ENCODE measurements around the gene MATK.

MATK gene

DNA sequence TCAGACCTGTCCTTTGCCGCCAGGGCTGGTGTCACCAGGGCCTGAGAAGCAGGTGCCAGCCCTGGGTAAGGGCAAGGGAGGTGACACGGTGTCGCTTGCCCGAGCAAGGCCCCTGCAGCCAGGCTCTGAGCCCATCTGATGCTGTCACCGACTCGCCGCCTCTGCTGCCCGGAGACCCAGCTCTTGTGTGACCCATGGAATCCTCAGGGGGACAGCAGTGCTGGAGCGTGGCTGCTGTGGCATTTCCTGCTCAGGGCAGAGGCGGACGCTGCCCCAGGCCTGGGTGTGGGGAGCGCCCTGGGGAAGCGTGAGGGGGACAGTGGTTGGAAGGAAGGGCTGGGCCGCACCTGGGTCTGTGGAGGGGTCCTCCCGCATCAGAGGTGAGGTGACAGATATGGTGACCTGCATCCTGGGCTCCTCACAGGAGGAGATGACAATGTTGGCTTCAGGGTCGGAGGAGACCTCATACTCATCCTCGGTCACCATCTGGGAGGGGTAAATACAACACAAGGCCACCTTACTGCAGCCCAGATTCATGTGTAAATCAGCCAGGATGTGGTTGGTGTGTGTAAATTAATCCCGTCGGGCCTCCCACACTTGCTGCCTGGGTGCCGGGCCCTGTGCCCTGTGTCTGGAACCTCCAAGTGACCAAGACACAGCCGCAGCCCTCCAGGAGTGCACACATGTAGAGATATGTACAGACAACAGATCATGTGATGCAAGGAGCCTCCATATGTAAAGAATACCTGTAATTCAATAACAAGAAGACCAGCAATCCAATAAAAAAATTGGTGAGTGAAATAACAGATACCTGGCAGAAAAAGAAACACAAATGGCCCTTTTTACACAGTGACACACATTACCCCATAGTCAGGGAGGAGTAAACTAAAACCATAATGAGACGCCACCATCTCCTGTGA is 27.6 kb upstream of the MATK start:
- no peak for DNase-seq

DNA sequence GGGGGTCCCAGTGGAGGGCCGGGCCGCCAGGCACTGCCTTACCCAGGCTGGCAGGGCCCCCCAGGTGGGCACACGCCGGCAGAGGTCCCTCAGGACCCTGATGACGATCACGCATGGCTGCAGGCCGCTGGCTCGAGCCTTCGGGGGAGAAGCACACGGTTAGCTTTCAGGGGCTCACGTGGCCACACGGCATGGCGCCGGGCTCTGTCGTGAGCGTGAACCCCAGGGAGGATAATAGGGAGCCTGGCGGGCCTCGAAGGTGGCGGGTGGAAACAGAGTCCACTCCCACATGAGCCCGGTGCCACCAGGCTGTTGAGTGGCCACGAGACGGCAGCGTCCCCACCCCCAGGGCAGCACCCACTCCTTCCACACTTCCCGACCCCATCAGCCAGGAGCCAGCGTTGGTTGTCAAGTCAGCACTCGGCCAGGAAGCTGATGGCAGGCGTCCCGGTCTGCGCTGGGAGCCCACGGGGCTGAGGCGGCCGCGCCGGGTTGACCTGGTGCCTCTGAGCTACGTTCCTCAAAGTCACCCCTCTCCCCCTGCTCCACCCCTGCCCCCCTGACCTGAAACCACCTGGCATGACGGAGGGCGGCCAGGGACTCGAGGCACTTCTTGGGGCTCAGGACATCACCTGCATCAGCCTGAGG is 24.7 kb upstream of the MATK start:
- no peak for DNase-seq

DNA sequence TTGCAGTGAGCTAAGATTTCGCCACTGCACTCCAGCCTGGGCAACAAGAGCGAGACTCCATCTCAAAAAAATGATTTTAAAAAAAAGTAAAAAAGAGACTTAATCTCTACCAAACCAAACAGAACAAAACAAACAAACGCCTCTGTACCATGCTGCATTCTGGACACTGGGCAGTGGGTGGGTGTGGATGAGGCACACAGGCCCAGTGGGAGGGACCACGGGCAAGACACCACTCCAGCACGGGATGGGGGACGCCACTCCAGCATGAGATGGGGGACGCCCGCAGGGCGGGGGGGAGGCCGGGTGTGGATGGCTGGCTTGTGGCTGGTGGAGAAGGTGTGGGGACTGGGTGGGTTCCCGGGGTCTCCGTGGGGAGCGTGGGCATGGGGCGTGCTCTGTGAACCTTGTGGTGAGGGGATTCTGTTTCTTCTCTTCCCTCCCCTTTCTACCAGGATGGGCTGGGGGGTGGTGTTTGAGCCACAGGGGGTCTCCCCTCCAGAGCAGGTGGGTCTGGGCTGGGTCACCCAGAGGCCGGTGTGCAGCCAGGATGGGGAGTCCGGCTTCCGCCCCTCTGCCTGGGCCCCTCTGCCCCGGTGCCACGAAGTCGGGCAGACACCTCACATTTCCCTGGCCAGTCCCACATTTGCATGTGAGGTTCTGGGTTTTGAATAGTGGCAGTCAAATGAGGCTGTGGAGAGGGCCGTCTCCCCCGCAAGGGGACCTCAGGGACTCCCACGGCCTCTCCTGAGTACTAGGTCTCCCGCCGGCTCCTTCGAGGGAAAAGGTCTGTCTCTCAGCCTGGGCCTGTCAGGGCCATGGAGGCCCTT is 23.9 kb upstream of the MATK start:
- no peak for DNase-seq

DNA sequence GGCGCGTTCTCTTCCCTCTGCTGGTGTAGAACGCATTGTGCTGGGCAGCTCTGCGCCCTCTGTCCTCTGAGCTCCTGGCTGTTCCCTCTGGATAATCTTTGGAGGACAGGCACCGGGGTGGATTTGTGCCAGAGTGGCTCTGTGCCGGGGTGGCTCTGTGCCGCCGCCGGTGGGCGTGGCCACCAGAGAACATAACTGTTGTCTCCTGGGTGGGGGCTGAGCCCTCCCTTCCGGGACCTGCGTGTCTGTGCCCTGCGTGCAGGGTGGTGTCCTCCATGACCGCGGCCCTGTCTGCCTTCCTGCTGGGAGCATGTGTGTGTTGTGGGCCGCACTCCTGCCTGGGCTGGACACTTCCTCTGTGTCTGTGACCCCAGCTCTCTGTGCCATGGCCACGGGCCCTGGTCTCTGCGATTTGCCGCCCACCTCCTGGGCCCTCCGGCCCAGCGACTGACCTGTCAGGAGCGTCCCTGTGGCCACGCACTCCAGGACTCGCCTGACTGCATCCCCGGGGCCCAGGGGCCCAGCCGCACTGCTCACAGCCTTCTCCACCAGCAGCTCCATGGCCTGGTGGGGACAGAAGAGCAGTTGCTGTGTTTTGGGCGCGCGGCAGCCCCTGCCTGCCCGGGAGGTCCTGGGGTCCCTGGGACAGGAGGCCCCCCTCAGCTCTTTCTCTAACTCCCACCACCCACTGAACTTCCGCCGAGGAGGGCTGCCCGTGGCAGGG is 22.4 kb upstream of the MATK start:
- no peak for DNase-seq

DNA sequence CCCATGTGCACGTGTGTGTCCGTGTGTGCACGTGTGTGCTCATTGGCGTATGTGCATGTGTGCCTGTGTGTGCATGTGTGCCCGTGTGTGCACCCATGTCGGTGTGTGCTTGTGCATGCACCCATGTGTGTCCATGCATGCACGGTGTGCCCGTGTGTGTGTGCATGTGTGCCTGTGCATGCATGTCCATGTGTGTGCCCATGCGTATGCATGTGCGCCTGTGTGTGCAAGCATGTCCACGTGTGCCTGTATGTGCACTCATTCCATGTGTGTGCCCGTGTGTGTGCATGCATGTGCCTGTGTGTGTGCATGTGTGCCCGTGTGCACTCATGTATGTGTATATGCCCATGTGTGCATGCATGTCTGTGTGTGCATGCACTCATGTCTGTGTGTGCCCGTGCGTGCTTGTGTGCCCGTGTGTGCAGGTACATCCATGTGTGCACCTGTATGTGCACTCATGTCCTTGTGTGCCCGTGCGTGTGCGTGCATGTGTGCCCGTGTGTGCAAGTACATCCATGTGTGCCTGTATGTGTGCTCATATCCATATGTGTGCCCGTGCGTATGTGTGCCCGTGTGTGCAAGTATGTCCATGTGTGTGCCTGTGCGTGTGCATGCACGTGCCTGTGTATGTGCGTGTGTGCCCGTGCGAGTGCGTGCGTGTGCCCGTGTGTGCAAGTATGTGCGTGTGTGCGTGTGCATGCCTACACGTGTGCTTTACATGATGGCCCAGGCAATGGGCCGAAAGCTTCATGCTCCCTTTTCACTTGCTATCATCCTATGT is 21.6 kb upstream of the MATK start:
- no peak for DNase-seq

DNA sequence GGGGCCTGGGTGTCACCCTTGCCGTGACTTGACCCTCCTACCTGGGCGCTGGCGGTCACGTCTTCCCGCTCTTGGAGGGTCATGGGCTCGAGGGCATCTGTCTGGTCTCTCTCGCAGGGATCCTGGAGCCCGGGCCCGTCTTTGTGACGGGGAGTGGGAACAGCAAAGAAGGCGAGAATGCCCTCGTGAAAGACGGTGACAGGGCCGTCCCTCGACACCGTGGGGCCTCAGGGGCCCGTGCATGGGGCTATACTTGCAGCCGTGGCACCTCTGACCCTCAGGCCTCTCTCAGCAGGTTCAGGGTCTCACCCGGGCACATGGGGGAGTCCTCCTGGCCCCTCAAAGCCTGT is 20.9 kb upstream of the MATK start:
- DNase-seq, result no peak

DNA sequence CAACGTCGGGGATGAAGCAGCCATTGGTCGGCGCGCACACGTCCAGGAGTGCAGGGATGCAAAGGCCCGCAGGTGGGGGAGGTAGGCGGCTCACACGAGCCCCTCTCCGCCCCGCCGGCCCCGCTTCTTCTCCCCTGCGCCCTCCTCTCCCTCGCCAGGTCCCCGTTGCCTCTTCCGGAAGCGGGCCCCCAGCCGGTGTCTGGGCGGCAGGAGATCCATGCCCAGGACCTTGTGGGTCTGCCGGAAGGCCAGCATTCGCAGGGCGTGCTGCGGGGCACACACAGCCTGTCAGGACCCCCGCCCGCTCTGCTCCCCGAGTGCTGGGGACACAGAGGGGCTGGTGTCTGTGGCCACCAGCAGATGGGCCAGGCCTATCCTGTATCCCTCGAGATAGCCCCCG is 19.7 kb upstream of the MATK start:
- no peak for DNase-seq

DNA sequence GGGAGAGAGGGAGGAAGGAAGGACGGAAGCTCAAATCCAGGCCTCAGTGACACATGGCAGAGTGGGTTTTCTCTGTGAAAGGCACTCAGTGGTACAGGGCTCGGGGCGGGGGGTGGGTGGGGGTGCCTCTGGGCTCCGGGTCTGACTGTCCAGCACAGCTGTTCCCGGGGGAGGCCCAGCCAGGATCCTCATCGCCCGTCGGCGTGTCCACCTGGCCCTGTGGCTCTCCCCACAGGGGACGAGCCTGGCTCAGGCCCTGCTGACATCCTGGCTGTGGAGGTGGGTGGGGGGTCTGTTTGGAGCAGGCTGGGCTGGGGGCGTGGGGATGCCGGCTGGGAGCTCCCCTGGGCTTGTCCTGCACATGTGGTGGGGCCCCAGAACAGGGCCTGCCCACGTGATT is 18.2 kb upstream of the MATK start:
- DNase-seq, result no peak

DNA sequence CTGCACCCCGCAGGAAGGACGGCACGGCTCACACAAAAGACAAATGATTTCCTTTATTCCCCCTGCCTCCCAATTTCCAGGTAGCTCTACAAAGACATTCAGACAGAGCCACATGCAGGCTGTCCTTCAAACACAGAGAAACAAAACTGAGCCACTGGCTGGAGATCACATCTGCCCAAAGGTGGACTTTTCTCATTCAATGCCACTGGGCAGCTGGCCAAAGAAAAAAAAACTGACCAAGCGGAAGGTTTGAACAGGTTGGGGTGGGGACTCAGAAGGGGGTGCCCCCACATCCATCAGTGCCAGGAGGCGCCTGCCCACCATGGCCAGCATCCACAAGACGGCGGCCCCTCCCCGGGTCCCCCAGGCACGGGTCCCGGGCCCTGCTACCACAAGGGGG is 17.8 kb upstream of the MATK start:
- no peak for DNase-seq

DNA sequence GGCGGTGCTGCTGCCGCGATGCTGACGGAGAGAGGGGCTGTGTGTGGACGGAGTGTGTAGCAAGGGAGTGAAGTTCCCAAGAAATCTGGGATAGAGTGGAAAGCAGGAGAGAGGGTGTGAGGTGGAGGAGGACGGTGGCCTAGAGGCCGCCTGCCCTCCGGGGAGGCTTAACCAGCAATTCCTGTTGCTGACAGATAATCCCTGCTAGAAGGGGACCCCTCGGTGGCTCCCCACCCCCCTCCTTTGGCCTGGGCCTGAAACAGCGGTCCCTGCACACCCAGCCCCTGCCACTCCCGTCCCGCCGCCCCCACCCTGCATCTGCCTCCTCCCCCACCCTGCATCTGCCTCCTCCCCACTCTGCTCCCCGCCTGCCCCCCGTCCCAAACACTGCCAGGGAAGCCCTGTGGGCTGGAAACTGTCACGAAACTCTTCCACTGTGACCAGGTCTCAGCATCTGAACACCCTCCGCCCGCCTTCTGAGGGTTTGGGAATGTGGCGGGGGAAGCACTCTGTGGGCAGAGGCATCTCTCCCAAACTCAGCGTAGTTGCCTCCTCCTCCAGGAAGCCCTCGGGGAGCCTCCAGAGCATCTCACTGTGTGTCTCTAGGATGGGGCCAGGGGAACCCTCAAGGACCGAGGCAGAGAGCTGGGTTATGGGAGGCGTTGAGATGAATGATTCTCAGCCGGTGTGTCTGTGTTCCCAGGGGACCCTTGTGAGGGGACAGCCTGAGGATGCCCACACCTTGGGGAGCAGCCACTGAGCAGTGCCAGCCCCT is 17.1 kb upstream of the MATK start:
- no peak for DNase-seq

DNA sequence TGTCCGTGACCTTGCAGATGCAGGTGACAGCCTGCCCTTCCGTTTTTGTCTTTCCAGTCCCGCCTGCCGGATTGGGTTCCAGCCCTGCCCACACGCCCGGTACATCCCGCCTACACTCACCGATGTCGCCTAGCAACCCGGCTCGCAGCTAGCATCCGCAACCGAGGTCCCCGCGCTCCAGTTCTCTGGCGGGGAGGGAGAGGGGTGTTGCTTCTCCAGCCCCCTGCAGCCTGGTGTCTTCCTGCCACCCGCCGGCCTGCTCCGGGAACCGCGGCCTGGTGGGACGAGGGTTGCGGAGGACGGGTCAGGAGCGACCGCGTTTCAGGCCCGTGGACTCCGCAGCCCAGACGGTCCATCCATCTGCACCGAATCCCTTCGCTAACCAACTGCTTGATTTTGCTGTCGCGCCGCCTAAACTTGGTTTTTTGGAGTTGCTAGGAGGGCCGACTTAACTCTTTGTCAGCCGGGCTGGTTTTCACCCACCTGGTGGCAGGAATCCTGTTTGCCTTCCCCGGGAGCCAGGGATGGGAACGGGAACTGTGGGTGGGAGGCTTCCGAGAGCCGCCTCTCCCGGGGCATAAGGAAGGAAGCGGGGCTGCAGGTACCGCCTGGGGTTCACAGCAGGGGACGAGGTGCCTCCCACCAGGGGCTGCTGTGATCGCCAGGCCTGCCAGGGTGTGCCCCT is 15.4 kb upstream of the MATK start:
- peak; percentile 7 for DNase-seq

DNA sequence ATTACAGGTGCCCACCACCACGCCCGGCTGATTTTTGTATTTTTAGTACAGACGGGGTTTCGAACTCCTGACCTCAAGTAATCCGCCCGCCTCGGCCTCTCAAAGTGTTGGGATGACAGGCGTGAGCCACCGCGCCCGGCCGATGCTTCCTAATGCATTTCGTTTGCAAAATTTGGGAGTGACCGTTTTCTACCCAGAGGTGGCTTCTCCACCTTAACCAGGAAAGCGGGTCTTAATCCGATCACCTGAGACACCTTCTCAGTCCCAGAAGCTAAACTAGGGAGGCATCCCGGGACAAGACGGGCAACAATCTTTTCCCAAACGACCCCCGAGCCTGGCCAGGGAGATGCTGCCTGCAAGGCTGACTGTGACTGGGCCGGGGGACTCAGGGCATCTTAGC is 14.8 kb upstream of the MATK start:
- DNase-seq, result no peak

DNA sequence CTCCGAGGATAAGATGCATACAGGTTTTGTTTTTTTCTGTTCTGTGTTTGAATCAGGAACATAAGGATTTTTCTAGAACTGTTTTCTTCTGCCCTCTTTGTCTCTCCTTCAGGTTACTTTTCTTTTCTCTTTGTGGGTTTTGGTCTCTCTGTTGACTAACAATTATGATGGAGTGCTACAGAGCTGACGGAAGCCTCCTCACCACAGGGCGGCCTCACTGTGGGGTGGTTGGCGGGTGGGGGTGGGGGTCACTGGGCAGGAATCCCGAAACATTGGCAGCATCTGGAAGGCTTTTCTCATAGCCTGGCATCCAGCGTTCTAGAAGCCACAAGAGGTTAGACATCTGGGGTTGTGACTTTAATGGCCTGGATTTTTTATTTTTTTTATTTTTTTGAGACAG is 12.0 kb upstream of the MATK start:
- DNase-seq, result no peak

DNA sequence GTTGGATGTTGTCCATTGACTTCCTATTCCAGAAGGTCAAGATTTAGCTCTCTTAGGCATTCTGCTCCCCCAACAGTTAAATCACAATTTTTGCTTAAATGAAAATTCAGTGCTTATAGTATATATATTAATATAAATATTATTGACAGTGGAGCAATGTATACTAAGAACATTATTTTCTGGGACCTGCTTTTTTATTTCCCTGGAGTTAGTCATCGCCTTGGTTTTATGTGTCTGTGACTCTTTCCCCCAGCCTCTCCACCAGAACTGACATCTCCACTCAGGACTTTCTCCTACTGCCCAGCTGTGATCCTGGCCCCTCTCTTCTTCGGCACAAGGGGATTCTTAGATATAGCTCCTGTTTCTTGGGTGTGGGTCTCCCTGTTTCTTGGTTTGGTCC is 10.2 kb upstream of the MATK start:
- no peak for DNase-seq

DNA sequence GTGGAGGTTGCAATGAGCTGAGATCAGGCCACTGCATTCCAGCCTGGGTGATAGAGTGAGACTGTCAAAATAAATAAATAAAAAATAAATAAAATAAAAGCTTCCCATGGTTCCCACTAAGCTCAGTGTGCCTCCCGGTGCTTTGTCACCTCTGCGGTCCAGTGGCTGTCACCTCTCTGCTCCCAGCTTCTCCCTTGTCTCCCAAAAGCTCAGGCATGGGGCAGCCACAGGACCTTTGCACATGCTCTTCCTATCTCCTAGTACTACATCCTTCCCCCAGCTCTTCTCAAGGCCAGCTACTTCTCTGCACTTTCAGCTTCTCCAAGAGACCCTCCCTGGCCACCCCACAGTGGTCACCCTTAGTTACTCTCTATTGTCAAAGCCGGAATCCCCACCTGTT is 7.6 kb upstream of the MATK start:
- DNase-seq, result no peak

DNA sequence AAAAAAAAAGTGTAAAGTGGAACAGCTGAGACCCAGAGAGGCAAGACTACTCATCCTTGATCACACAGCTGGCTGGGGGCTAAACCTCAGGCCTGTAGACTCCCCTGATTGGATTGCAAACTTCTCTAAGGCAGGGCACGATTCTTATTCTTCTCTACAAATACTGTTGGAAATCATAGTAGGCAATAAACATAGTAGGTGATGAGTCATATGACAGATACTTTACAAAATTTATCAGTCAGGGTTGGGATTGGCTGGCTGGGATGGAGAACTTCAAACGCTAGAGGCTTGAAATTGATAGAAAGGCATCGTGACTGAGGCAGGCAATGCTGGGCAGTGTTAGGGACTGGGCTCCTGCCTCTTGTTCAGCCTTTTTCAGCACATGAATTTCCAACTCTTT is 5.9 kb upstream of the MATK start:
- no peak for DNase-seq

DNA sequence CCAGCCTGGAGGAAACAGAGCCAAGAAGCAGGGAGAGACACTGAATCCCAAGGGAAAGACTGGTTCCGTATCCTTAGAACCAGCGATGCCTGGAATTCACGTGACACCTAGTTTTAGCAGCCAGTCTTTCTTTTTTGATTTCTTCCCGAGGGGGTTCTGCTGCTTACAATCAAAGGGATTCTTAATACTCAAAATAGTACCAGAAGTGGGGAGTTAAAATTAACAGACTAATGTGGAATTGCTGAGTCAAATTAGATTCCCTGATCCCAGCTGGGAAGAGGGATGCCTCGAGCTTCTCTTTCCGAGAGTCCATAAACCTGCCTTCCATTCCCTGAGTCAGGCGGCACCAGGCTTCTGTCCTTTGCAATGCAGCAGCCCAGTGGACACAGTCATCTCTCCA is 4.8 kb upstream of the MATK start:
- no peak for DNase-seq

DNA sequence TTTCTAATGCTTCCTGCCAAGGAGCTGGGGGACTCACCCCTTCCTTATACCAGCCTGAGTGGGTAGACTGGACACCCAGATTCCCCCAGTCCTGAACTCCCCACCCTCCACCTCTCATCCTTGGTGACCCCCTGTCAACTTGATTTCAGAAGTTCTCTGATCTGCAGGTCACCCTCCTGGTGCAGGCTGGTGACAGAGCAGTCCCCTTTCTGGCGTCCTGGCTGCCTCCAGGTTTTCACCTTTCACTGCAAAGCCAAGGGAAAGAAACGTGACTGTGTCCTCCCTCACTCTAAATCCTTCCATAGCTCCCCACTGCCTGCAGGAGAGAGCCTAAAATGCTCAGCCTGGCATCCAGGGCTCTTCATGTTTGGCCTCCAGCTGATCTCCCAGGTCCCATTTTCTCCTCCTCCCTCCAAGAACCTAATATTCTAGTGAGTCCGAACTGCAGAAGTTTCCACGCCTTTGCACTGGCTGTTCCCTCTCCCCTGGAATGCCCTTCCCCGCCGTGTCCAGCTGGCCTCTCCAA is 4.1 kb upstream of the MATK start:
- no peak for DNase-seq

DNA sequence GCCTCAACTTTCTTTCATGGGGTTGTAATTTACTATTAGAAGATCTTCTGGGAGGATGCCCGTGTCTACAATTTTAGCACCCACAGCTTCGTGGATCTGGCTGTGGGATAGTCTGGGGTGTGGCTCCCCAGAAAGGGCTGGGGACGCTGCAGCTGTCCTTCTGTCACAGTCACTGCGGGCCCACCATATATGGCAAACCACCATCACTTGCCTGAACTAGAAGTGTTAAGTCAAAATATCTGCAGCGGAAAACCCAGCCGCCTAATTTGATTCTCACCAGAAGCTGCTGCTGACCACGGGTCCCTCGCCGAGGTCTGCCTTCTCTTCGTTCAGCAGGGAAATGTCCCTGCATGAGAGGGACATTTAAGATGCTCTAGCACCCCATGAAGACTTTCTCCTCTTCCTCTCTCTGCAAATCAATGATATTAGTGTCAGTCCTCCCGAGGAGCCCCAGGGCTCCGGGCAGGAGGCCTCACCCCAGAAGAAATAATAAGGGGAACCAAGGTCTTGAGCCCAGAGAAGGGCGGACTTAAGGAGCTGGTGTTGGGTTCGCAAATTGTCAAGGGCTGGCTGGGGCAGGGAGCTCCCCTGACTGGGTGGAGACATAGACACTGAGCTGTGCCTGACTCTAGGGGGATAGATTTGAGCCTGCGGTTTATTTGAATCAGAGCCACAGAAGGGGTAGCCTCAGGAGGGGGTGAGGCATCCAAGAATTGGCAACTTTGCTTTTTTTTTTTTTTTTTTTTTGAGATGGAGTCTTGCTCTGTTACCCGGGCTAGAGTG is 3.0 kb upstream of the MATK start:
- DNase-seq, result no peak

DNA sequence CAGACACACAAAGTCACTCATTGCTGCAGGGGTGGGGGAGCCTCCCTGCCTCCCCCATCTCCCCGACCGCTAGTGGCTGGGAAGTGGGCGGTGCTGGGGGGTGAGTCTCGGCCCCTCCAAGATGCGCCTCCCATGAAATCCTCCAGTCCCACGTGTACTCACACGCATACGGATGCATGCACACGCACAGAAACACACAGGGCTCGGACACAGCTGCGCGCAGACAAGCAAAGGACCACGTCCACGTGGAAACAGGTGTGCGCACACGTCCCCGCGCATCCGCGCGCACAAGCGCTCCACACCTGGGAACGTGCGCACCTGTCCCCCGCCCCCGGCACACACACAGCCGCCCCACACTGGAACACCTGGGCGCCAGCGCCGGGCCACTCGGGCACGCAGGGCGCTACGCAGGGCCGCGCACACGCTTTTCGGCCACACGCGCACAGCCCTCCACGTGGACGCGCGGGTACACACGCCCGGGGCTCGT is 687 bp downstream of the MATK start:
- DNase-seq, result no peak
